ENCODE results near the gene FBXW12. TPM values are rescaled to one million over a fixed set of nuclear protein-coding genes. Genes with fewer than 3 reads are reported as not detected.

The FBXW12 gene
- total RNA-seq, 2 donors from 2014 or later: not detected

DNA sequence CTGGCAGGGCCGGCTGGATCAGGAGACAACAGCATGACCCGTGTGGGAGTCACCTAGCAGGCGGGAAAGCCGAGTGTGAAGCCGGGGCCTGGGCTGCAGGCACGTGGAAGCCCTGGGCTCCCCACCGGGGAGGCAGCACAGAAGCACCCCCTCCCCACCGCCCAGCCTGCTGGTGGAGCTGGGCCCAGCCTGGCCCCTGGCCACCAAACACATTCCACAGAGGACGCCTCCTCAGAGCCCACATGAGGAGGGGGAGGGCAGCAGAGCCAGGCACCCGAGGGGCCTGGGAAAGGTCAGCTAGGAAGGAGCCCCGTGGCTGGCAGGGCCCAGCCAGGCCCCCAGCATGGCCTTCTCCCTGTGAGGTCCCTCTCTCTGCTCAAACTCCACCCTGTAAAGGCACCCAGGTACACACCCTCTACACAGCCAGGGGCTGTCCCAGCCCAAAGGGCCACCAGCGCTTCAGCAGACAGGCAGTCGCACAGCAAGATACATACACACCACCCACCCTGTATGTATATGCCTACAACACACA is 53.3 kb downstream of the FBXW12 start:
- no peak overlapping the region for H3K27ac ChIP-seq
- no peak for DNase-seq
- intact Hi-C loops (cut with DNase I): no loop called here
- H3K4me1 ChIP-seq: peaks cover 14% of the 10 kb centered on the region
- no peaks in the 10 kb centered on the region for H3K36me3 ChIP-seq
- H3K9ac ChIP-seq (ENCODE audit: low read depth in 2 of 2, low read length in 2 of 2): peak overlapping the region in 1 of 2 donors; percentile 18
- TF ChIP-seq, protein P1, sequence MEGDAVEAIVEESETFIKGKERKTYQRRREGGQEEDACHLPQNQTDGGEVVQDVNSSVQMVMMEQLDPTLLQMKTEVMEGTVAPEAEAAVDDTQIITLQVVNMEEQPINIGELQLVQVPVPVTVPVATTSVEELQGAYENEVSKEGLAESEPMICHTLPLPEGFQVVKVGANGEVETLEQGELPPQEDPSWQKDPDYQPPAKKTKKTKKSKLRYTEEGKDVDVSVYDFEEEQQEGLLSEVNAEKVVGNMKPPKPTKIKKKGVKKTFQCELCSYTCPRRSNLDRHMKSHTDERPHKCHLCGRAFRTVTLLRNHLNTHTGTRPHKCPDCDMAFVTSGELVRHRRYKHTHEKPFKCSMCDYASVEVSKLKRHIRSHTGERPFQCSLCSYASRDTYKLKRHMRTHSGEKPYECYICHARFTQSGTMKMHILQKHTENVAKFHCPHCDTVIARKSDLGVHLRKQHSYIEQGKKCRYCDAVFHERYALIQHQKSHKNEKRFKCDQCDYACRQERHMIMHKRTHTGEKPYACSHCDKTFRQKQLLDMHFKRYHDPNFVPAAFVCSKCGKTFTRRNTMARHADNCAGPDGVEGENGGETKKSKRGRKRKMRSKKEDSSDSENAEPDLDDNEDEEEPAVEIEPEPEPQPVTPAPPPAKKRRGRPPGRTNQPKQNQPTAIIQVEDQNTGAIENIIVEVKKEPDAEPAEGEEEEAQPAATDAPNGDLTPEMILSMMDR (IDR thresholded peaks at IDR 0.05): no peak
- H3K4me3 ChIP-seq: no peak overlapping the region
- no peaks in the 10 kb centered on the region for H3K27me3 ChIP-seq
- no peaks in the 10 kb centered on the region for H3K9me3 ChIP-seq

DNA sequence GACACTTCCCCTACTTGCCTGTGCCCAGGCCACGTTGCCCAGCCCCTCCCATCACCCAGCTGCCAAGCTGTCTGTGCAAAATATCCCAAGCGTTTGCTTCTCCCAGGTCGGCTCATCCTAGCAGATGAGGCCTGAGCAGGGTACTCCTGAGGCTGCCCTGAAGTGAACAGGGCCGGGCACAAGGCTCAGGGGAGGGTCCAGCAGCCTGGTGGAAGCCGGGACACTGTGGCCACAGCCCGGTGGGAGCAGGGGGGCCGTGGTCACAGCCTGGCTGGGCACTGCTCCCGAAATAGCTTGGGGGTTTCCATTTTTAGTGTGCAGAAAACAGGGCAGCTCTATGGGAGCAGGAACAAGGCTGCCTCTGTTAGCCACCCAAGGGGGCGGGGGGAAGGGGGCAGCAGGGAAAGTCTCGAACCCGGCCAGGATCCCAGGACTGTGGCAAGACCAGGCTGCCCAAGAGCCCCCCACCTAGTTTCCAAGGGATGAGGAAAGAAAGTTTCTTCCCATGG is 54.4 kb downstream of the FBXW12 start:
- H3K27me3 ChIP-seq: no peaks in the 10 kb centered on the region
- no peak overlapping the region for H3K27ac ChIP-seq
- H3K9me3 ChIP-seq: no peaks in the 10 kb centered on the region
- no peaks in the 10 kb centered on the region for H3K36me3 ChIP-seq
- no peak overlapping the region for H3K4me3 ChIP-seq
- no peak for DNase-seq
- H3K9ac ChIP-seq (ENCODE audit: low read depth in 2 of 2, low read length in 2 of 2): peak overlapping the region in 1 of 2 donors; percentile 89
- peaks cover 16% of the 10 kb centered on the region for H3K4me1 ChIP-seq
- intact Hi-C loops (cut with DNase I): no loop called here
- TF ChIP-seq, protein P1 (IDR thresholded peaks at IDR 0.05): no peak

DNA sequence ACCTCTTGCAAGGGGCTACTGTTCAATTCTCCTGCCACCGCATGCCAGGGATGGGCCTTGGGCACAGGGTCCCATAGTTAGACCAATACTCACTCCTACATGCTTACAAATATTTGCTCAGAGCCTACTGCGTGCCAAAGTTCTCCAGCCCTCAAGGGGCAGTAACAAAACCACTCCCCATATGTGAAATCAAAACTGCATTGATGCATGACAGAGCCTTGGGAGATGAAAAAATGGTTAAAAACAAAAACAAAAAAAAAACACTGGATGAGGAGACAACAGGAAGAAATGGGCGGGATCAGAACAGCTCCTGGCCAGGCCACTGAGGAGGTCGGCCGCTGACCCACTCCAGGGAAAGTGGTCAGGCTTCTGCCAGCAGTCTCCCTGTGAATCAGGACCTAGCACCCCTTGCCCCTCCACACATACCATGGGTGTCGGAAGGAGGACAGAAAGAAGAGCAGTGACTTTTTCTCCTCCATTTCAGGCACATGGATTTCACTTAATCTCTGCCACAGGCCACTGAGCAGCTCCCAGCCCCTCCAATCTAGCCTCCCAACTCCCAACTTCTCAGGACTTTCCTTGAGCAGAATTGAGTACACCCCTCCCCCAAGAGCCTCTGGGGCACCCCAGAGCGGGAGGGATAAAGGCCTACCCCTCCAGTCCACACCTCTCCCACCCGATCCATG is 55.1 kb downstream of the FBXW12 start:
- intact Hi-C loops (cut with DNase I): no loop called here
- H3K4me3 ChIP-seq: peak overlapping the region; percentile 73
- peak overlapping the region; percentile 61 to 89 for H3K9ac ChIP-seq (ENCODE audit: low read depth in 2 of 2, low read length in 2 of 2)
- H3K4me1 ChIP-seq: peaks cover 16% of the 10 kb centered on the region
- TF ChIP-seq, protein P1 (IDR thresholded peaks at IDR 0.05): no peak
- DNase-seq: no peak
- H3K27ac ChIP-seq: no peak overlapping the region
- H3K27me3 ChIP-seq: no peaks in the 10 kb centered on the region
- H3K36me3 ChIP-seq: no peaks in the 10 kb centered on the region
- no peaks in the 10 kb centered on the region for H3K9me3 ChIP-seq

DNA sequence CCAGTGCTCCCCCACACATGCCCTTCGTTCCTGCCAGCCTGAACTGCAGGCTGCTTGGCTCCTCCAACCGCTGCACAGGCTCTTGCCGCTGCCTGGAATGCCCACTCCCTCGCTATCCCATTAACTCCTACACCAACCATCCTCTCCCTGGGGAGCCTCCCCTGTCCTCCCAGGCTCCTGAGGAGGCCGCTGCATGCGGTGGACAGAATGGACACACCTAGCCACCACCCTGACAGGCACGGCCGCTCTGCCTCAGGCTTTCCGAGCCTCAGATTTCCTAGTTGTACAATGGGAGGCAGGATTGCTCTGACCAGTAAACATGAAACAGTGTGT is 55.6 kb downstream of the FBXW12 start:
- peaks cover 16% of the 10 kb centered on the region for H3K4me1 ChIP-seq

DNA sequence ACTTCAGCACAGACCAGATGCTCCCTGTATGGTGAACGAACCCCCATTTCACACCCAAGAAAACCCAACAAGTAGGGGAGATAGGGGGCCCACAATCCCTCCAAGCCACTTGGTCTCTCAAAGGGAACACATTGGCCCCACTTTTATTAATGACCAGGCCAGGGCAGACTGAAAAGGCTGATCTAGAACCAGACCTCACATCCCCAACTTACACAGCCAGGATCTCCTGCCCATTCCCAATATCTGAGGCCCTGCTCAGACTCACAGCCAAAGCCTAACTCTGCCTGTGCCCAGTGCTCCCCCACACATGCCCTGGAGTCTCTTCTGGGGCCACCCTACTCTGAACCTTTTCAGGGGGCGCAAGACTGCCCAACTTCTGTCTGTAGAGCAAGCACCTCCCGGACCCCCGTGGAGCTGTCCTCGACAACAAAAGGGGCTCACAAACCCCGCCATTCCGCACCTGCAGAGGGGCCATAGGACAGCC is 56.1 kb downstream of the FBXW12 start:
- peak overlapping the region; percentile 61 to 89 for H3K9ac ChIP-seq (ENCODE audit: low read depth in 2 of 2, low read length in 2 of 2)
- no peaks in the 10 kb centered on the region for H3K27me3 ChIP-seq
- no peaks in the 10 kb centered on the region for H3K9me3 ChIP-seq
- no peak for DNase-seq
- no peaks in the 10 kb centered on the region for H3K36me3 ChIP-seq
- peak overlapping the region; percentile 89 for H3K27ac ChIP-seq
- peaks cover 18% of the 10 kb centered on the region for H3K4me1 ChIP-seq
- peak overlapping the region; percentile 73 for H3K4me3 ChIP-seq
- TF ChIP-seq, protein P1 (IDR thresholded peaks at IDR 0.05): no peak
- intact Hi-C loops (cut with DNase I): no loop called here

More for the DNA sequence above, 55.6 kb downstream of the FBXW12 start:
- Histone ChIP-seq H3K4me3 (peak overlapping the region; percentile 73), H3K36me3 (no peaks in the 10 kb centered on the region), H3K27ac (peak overlapping the region; percentile 89), H3K27me3 (no peaks in the 10 kb centered on the region), H3K9me3 (no peaks in the 10 kb centered on the region), H3K9ac (ENCODE audit: low read depth in 2 of 2, low read length in 2 of 2) (peak overlapping the region; percentile 61 to 89)
- TF ChIP-seq, protein P1 (IDR thresholded peaks at IDR 0.05): no peak
- DNase-seq: peak; percentile 48
- intact Hi-C loops (cut with DNase I): no loop called here

Measured in colonic mucosa (tissue), 4 donors.